GM19468 (cell line): ENCODE data around the gene PLEKHH1.
A peak's percentile ranks its signal among the peaks of the same experiment; 100 is the strongest.

ENCODE experiments used
- ATAC-seq: cut with Tn5 transposase; IDR thresholded peaks from one replicate; pipeline ENCODE4 v1.9.1; 2021; ENCODE audit warnings: mild to moderate bottlenecking, moderate library complexity, moderate number of reproducible peaks; ENCODE audit not compliant: unreplicated experiment; ENCODE audit errors: extremely low read depth

PLEKHH1 gene

GRCh38 chr14:67532998-67533753, at the start of gene PLEKHH1:
Gene PLEKHH1, plus strand, starts transcription at chr14:67533290. Its CDS starts 8,578 bp downstream, at chr14:67541868.
- ATAC-seq, result no peak

DNA sequence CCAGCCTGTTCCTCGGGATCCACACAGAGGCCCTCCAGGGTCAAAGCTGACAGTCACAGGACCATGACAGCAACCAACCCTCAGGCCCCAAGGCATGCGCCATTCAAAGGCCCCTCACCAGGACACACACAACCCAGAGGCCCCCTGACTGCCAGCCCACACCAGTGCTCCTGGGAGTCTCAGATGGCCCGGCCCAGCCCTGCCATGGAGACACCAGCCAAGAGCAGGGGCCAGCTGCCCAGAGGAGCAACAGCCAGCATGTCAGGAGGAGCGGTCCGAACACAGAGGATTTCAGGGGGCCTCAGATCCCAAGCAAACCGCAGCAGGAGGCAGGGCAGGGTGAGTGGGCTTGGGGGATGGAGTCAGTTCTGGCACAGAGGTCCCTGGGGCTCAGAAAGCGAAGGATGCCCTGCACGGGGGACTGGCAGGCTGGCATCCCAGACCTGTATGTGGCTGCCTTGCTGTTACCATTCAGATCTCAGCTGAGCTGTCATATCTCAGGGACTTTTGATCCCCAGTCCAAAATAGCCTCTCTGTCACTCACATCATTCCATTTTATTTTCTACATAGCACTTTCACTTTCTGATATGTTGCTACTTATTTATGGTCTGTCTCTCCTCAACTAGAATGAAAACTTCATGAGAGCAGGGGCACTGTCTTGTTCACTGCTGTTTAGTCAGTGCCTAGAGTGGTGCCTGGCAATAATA, 49.4 kb upstream of the PLEKHH1 start:
- ATAC-seq, result no peak

- no peak for ATAC-seq
Observed at GRCh38 chr14:67485501-67486095, 47.5 kb upstream of the PLEKHH1 start.

DNA sequence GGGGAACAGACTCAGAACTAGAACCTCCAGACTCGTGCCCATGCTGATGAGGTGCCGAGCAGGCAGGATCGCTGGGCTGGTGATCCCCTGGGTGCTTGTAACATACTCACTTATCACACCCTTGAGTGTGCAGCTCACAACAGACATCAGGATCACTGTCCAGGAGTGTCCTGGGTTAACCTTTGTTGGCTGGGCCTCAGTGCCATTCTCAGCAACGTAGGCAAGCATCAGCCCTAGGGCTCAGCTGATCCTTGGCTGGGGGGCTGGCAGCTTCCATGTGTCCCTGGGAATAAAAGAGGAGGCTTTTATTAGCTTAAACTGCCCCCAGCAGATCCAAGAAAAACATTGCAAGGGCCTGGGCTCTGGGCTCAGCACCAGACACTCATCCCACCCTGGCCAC, 46.2 kb upstream of the PLEKHH1 start:
- no peak for ATAC-seq

GRCh38 chr14:67487332-67487731, 45.8 kb upstream of the PLEKHH1 start:
- ATAC-seq, result no peak

DNA sequence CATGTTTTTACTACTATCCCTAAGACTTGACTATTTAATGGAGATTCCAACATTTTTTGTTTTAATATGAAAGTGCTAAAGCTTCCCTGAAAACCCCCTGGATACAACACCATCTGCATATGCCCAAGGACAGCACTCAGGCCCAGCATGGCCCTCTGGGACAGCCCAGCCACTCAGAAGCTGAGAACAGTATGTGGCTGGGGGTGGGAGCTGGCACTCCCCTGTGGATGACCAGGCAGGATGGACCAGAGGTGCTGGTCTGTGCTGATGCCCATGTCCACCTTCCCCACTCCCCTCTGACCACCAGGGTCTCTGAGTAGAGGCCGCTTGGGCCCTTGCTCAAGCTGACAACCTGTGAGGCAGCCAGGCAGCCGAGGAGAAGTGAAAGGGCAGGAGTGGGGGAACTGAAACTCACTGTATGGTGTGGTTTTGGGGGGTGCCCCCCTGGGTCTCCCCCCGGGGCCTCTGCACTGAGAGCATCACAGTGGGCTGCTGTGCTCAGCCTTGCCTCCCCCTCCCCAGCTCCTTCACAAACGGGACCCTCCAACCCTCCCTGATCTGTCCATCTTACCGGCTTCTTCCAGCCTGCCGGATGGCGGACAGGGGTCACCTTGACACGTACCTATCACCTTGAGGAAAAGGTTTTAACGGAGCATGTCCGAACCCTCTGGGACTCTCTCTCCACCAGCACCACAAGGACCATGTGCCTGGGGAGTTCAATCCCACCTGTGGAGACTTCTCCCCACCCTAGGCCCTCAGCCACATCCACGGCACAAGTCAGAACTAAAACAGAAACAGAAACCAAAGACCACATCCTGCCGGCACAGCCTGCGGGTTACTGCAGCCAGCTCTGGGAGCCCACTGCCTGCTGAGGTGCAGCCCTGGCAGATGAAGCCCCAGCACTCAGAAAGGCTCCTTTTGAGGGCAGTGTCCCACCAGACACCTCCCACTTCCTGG, 44.9 kb upstream of the PLEKHH1 start, which contains the start of gene TMEM229B:
Gene TMEM229B (minus strand): TSS at position 785 of the 957 bp plus-strand sequence. CDS start 14,798 bp downstream, outside the sequence.
- ATAC-seq, result peak; percentile 79

GRCh38 chr14:67490196-67490595, 42.9 kb upstream of the PLEKHH1 start:
- ATAC-seq, result no peak

DNA sequence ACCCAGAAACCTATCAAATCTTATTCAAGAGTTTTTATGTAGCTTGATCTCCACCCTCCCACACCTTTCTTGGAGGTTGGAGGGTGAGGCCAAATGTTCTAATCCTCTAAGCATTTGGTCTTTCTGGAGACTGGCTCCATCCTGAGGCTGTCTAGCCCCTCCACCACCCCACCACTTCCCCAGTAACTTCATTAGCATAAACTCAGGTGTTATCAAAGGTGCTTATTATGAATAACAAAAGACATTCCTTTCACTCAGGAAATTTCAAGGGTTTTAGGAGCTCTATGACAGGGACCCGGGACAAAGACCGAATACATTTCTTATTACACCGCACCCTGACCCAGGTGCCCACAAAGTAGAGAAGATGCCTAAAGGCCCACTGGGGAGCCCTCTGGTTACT, 41.8 kb upstream of the PLEKHH1 start:
- ATAC-seq, result no peak

- ATAC-seq, result no peak
Observed at GRCh38 chr14:67491741-67492507, 41.2 kb upstream of the PLEKHH1 start.

DNA sequence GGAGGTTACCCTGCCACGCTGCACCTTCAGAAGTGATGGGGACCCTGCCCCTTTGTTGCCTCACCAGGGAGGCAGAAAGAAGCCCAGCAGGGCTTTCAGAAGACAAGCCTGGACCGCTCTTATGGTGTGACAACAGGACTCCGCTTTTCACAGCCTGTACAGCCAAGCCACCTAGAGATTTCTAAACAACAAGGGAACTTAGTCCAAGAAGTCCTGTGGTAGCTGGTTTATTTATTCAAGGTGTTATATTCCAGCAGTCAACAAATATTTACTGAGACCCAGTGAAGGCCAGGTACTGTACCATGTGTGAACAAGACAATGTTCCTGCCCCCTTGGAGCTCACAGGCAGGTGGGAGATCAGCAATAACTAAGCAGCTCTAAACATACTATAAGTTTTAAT, 40.6 kb upstream of the PLEKHH1 start:
- ATAC-seq, result no peak

- no peak for ATAC-seq
Observed at GRCh38 chr14:67493092-67493717, 39.9 kb upstream of the PLEKHH1 start.

DNA sequence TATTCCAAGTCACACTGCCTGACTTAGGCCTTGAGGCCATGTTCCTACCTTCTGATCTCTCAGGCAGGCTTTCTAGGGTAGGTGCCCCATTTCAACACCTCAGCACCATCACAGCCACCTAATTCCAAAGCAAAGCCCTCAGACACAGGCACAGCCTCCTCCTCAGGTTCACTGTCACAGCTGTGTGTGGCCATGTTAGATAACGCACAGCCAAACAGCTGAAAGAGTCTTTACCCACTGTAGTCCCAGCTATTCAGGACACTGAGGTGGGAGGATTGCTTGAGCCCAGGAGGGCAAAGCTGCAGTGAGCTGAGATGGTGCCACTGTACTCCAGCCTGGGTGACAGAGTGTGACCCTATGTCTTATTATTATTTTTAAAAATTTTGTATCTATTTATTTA, 37.3 kb upstream of the PLEKHH1 start:
- ATAC-seq, result no peak

- no peak for ATAC-seq
Observed at GRCh38 chr14:67497216-67497615, 35.9 kb upstream of the PLEKHH1 start.

DNA sequence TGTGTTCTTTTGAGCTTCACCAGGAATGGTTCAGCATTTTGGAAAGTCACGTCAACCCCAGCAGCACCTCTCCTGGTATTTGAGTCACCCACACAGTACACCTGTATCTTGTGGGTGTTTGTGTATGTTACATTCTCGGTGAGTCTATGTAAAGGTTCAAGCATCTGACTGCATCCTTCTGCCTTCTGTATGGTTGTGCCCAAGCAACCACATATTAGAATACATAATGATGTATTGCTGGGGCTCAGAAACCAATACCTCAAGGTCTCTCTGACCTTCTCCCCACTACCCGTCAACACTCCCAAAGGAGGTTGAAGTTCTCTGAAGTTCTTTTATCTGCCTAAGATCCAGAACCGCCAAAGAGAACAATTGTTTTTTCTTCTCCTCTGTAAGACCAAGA, 35.4 kb upstream of the PLEKHH1 start:
- ATAC-seq, result no peak

DNA sequence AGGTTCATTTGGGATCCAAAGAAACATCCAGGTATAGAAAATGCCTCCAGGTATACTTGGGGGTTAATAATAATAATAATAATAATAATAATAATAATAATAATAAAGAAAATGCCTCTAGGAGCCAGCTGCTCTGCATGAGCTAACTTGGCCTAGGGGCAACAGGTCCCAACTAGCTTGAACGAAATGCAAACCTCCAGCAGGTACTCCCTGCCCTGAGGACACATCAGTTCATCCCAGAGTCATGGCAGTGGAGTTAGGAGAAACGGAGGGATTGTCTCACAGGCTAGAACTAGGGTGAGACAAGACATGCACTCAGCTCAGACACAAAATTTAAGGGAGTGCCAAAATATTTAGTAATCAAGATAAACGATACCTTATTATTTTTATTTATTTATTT, 32.1 kb upstream of the PLEKHH1 start:
- no peak for ATAC-seq

DNA sequence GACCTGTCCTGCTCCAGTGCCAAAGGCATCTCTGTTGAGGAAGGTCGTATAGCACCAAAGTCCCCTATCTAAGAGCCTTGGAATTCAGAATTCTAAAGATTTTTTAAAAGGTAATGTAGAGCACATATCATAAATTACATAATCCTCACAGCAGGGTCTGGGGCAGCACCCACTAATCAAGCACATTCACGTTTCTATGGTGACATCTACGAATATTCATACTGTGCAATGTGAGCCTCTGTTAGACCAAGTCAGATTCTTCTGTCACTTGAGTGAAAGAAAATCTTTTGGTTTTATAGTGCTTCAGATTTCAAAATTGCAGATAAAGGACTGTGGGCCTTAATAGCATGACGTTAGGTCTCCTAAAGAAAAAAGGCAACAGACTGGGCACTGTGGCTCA, 31.4 kb upstream of the PLEKHH1 start:
- ATAC-seq, result no peak

- no peak for ATAC-seq
Observed at GRCh38 chr14:67502867-67503266, 30.2 kb upstream of the PLEKHH1 start.

GRCh38 chr14:67503331-67503730, 29.8 kb upstream of the PLEKHH1 start:
- no peak for ATAC-seq

GRCh38 chr14:67505254-67505653, 27.8 kb upstream of the PLEKHH1 start:
- ATAC-seq, result no peak
